Forelimb muscle (tissue), 1 donor: ENCODE measurements around the gene FAM180A. TPM values are rescaled to one million over a fixed set of nuclear protein-coding genes. Genes with fewer than 3 reads are reported as not detected.
A peak's percentile ranks its signal among the peaks of the same experiment; 100 is the strongest.
"Not testable (repeated sequence)": the region's sequence is repeated elsewhere in the genome, so short reads cannot be mapped to it uniquely, and the experiment has no call there.

Source experiments
- DNase-seq: peaks from one replicate; pipeline ENCODE4 v3.0.0-alpha.2; 2013; ENCODE audit warnings: low read depth
- polyA plus RNA-seq: library from polyadenylated mRNA; unstranded; fragments of 120-200 nt; gene quantifications from one replicate; pipeline ENCODE4 v1.2.1, GENCODE V29; 2013; ENCODE audit not compliant: insufficient read length

FAM180A gene
- polyA plus RNA-seq, 1 donor, result 0.10 TPM

GRCh38 chr7:135741905-135742304 is 6.7 kb downstream of the FAM180A start:
- DNase-seq, result no peak

- DNase-seq, result no peak
These were observed 7.7 kb downstream of the FAM180A start for GRCh38 chr7:135740889-135741288.

- not testable (repeated sequence) for DNase-seq
These were observed 11.3 kb downstream of the FAM180A start for GRCh38 chr7:135737306-135737647.

DNA sequence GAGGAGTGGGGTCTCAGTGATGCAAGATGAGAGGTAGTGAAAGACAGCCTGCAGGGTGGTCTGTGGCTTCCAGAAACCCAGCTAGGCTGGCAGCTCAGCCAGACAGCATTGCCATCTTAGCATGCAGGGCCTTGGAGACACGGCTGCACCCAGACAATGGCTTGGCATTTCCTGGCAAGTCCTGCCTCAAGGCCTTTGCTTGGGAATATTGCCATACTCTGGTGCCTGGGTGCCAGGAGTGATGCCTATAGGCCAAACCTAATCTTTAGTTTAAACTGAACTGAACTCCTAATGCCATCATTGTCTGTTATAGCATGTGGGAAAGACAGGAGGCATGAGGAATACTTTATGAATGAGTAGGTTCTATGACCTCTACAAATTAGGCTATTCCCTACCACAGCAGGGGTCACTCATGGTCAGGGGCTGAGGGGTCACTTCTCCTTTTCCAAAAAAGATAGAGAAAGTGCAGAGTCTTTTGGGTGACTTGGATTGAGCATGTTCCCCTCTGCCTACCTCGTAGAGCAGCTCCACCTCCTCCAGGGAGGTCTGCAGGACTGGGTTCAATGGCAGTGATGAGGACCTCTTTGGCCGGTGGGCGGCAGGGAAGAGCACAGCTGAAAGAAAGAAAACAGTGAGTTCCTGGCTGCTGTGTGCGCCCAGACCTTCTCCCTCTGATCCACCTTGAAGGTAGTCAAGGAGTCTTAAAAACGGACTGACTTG is 11.9 kb downstream of the FAM180A start:
- DNase-seq, result no peak

GRCh38 chr7:135734343-135734689 is 14.3 kb downstream of the FAM180A start:
- no peak for DNase-seq

DNA sequence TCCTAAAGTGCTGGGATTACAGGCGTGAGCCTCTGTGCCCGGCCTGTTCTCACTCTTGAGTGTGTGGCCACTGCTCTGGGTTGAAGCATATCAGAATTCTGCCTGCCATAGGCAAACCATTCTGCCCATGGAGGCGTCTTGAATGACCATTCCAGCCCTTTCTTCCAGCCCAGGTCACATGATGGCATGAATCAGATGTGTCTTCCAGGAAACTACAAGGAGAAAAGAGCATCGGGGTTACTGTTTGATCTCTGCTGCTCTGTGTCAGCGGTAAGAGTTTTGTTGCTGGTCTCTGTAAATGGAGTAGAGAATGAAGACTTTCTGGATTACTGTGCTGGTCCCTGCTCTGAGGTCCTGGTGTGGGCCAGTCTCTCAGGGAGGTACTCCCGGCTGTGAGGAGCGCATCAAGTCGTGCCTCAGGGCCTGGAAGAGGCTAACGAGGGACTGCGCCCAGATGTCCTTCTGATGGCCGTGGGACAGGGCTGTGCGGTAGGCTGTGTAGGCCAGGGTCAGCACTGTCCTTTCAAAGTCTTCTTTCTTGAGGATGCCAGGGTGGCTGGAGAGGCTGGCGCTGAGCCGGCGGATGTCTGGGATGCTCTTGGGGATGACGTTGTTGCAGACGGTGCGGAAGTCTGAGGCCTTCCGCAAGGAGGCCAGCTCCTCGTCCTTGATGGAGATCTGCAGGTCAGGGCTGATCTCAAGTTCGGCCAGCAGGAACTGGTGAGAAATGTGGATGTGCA is 14.8 kb downstream of the FAM180A start:
- no peak for DNase-seq

- DNase-seq, result no peak
These were observed 17.5 kb downstream of the FAM180A start for GRCh38 chr7:135731131-135731530.

DNA sequence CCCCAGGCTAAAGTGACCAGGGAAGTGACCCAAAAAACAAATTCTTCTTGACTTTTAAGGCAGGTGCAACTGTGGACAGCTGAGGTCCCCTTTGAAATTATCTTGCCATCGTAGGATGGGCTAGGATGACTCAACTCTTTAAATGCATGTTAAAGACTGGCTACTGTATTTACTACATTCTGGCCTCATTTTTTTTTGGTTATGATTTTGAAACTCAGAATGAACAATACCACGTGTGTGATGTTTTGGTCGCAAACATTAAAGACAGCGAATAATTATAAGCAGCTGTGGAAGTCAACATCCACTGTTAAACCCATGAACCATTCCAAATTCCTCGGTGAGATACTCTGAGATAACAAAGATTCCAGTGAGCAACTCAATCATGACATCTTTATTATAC is 19.4 kb downstream of the FAM180A start:
- no peak for DNase-seq

- no peak for DNase-seq
These were observed 20.4 kb downstream of the FAM180A start, which contains the start of gene SLC13A4 for GRCh38 chr7:135728136-135728669. Gene SLC13A4 (minus strand): TSS chr7:135728186. CDS start chr7:135727496, 690 bp downstream.

- DNase-seq, result no peak
These were observed 21.5 kb downstream of the FAM180A start for GRCh38 chr7:135726911-135727673.

- DNase-seq, result no peak
These were observed 22.3 kb downstream of the FAM180A start for GRCh38 chr7:135726276-135726788.

- DNase-seq, result no peak
These were observed 25.2 kb downstream of the FAM180A start for GRCh38 chr7:135723411-135723810.

DNA sequence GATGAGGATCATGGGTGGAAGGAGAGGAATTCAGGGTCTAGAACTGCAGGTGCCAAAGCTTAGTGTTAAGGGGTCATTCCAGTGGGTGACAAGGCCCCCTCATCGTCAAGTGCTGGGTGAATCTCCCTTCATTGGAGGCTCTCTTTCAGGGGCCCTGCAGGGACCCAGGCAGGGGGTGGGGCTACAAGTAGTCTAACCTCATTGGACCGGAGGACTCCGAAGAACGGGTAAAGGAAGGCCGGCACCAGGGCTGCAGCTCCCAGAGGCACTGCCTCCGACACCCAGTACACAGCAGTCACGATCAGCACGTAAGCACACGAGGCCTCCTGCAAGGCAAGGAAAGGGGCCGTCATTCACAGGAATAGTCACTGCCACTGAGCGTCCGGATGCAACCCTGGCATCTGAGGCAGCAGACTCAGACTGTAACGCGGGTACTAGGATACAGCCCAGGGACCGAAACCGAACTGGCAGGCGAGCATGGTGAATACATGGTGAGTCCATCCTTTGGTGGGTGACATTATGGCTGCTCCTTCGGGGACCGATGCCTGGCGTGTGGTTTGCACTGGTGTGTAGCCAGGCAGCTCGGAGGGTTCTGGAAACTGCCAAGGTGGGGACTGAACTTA is 27.3 kb downstream of the FAM180A start:
- no peak for DNase-seq

GRCh38 chr7:135719688-135720087 is 28.9 kb downstream of the FAM180A start:
- no peak for DNase-seq

DNA sequence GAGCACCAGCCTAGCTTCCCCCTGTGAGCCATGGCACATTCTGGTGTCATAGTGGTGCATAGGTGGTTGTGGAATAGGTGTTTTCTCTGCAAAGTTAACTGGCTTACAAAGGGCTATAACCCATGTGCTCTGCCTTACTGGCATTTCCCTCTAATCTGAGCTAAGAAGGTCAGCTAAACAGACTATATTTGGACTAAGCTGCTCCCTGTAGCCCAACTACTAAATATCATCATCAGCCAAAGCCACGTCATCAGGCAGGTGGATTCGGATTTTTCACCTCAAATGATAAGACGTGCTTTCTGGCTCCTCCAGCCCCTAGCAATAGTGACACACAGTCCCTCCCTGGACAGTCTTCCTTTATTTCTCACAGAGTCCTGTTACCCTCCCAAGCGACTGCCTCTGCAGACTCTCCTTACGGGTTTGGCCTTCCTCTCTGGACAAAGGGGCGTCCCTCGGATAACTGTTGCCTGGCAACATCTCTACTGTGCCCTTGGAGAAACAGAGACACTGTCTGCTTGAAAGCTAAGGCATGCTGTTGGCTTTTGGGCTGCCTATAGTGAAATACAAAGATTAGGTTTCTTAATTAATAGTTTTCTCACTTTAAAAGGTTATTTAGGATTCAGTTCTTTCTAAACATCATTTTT is 29.7 kb downstream of the FAM180A start:
- DNase-seq, result no peak

DNA sequence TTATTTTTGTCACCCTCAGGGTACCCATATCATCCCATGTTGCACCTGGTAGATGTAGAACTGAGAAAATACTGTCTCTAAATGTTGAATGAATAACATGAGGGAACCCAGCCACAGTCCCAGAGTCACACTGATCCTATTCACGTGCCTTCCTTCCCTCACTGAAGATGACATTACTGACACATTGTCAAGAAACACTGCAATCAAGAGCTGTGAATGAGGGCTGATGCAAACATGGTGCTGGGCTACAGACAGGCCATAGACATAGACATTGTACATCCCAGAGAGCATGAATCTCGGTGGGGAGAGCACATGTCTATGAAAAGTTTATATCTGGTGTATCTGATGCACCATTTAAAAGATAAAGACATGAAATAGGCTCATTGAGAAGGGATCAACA is 30.4 kb downstream of the FAM180A start:
- no peak for DNase-seq

DNA sequence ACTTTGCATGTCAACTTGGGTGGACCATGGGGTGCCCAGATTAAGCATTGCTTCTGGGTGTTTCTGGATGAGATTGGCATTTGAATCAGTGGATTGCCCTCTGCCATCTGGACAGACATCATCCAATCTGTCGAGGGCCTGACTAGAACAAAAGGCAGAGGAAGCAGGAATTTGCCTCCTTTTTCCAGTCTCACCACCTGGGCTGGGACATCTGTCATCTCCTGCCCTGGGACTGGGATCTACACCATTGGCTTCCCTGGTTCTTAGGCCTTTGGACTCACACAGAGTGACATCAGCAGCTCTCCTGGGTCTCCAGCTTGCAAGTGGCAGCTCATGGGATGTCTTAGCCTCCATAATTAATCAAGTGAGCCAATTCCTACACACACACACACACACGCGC is 30.9 kb downstream of the FAM180A start:
- DNase-seq, result no peak

DNA sequence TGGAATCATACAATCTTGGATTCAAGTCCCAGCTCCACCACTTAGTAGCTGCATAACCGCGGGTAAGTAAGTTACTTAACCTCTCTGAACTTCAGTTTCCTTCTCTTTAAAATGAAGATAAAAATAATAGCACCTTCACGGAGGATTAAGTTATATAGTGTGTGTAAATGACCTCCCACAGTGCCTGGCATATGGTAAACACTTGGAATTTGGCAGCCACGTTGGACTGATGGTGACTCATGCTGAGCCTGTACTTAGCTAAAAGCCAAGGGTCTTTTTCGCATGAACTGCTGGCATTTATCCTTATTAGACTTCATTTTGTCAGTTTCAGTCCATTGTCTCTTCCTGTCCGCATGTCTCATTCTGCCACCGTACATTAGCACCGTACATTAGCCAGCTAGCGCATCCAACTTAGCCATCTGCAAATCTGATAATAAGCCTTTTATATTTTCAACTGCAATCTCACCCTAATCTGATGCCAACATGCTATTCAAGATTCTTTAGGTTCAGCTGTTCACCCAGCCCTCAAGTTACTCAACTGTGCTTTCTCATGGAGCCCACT is 31.9 kb downstream of the FAM180A start:
- peak; percentile 4 for DNase-seq

DNA sequence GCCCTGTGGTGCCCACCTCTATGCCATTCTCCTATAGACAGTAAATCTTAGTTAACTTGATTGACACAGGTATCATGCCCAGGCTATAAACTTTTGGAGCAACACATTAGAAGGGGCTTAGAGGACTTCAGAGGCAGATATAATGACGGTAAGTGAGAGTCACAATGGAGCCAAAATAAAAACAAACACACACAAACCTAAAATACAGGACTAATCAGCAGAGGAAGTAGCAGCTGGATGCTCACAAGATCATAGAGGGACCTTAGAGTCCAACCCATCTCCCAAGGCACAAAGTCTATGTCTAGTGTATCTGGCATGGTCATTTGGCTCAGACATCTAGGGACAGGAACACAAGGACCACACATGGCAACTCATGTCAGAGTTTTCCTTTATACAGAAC is 32.9 kb downstream of the FAM180A start:
- no peak for DNase-seq

DNA sequence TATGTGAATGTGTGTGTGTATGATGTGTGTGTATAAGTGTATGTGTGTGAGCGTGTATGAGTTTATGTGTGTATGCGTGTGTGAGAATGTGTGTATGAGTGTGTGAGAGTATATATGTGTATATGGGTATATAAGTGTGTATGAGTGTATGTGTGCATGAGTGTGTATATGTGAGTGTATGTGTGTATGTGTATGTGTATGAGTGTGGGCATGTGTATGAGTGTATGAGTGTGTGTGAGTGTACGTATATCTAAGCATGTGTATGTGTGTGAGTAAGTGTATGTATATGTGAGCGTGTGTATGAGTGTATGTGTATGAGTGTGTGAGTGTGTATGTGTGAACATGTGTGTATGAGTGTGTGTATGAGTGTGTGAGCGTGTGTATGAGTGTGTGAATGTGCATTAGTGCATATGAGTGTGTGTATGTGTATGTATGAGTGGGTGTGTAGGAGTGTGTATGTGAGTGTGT is 33.5 kb downstream of the FAM180A start:
- no peak for DNase-seq

- no peak for DNase-seq
These were observed 34.0 kb downstream of the FAM180A start for GRCh38 chr7:135714534-135715009.
